DMS153 treated with DMSO at 0.1 percent for 48 hours (cell line): ENCODE results near the gene SUPV3L1.

Source experiments
- DNase-seq: peaks from one replicate; lab custom pipeline; 2025; ENCODE audit not compliant: unreplicated experiment; lab: John Stamatoyannopoulos, UW

Gene SUPV3L1

GRCh38 chr10:69254877-69255276, 74.8 kb downstream of the SUPV3L1 start:
- DNase-seq: no peak
